HPDE6-E6E7 (cell line): ENCODE data around the gene EFEMP2.
A peak's percentile ranks its signal among the peaks of the same experiment; 100 is the strongest.
"Not testable (repeated sequence)": the region's sequence is repeated elsewhere in the genome, so short reads cannot be mapped to it uniquely, and the experiment has no call there.

ENCODE experiments used
- DNase-seq: peaks from one replicate; pipeline ENCODE4 v3.0.0; 2011; ENCODE audit warnings: missing footprints; ENCODE audit errors: extremely low spot score

Gene EFEMP2

GRCh38 chr11:65900125-65900898 lies 27.7 kb upstream of the EFEMP2 start, which contains the start of gene FOSL1:
FOSL1 (minus strand) TSS chr11:65900388; CDS start chr11:65900339, 49 bp downstream.
- DNase-seq = peak; percentile 93

- peak; percentile 76 for DNase-seq
Observed at GRCh38 chr11:65899356-65900124, 26.9 kb upstream of the EFEMP2 start.

- DNase-seq = no peak
Observed at GRCh38 chr11:65898656-65899355, 26.2 kb upstream of the EFEMP2 start.

GRCh38 chr11:65897020-65897471 lies 24.4 kb upstream of the EFEMP2 start:
- no peak for DNase-seq

GRCh38 chr11:65896034-65896999 lies 23.7 kb upstream of the EFEMP2 start:
- DNase-seq = no peak

- DNase-seq = no peak
Observed at GRCh38 chr11:65895482-65895981, 22.9 kb upstream of the EFEMP2 start.

- DNase-seq = no peak
Observed at GRCh38 chr11:65894034-65894591, 21.5 kb upstream of the EFEMP2 start.

- DNase-seq = no peak
Observed at GRCh38 chr11:65892661-65893317, 20.2 kb upstream of the EFEMP2 start.

GRCh38 chr11:65892137-65892540 lies 19.5 kb upstream of the EFEMP2 start:
- not testable (repeated sequence) for DNase-seq

- no peak for DNase-seq
Observed at GRCh38 chr11:65891219-65892136, 18.9 kb upstream of the EFEMP2 start.

- DNase-seq = peak; percentile 81
Observed at GRCh38 chr11:65890324-65891218, 18.0 kb upstream of the EFEMP2 start, which contains the start of gene CCDC85B. CCDC85B (plus strand) TSS chr11:65890673; CDS start chr11:65890784, 111 bp downstream.

- DNase-seq = peak; percentile 98
Observed at GRCh38 chr11:65888163-65888814, 15.7 kb upstream of the EFEMP2 start, which contains the start of gene FIBP. FIBP (minus strand) TSS chr11:65888471; CDS start chr11:65888418, 53 bp downstream.

- DNase-seq = no peak
Observed at GRCh38 chr11:65887723-65888162, 15.1 kb upstream of the EFEMP2 start.

- DNase-seq = no peak
Observed at GRCh38 chr11:65886826-65887722, 14.5 kb upstream of the EFEMP2 start.

- DNase-seq = no peak
Observed at GRCh38 chr11:65885808-65886536, 13.4 kb upstream of the EFEMP2 start.
